B cell (primary cell): ENCODE measurements around the gene SOX6. TPM values are rescaled to one million over a fixed set of nuclear protein-coding genes. Genes with fewer than 3 reads are reported as not detected.

Source experiments
- ATAC-seq: fragments of 200-7000 bp; cut with Tn5 transposase; one replicate; pipeline ENCODE4 v1.10.0; 2021; ENCODE audit warnings: low read depth, mild to moderate bottlenecking, moderate number of reproducible peaks, moderate library complexity
- CTCF ChIA-PET: fragments of 350-600 bp; sonication (Branson Sonifier 250); formaldehyde crosslinking; loops from one replicate; lab custom pipeline; 2021; ENCODE audit warnings: antibody characterized with exemption, inconsistent platforms; lab: Charles Lee
- POLR2A ChIA-PET: fragments of 350-600 bp; sonication (Branson Sonifier 250); formaldehyde crosslinking; loops from one replicate; lab custom pipeline; 2021; ENCODE audit warnings: antibody characterized with exemption; lab: Charles Lee
- DNase-seq: peaks from one replicate; pipeline ENCODE4 v3.0.0; 2013
- H2AFZ ChIP-seq: 2 replicates; pipeline ENCODE4 v1.6.1; 2012; ENCODE audit warnings: mild to moderate bottlenecking, low read depth, low read length; ENCODE audit not compliant: insufficient read depth, poor library complexity, severe bottlenecking
- H3K27ac ChIP-seq, 2 donors: 1 replicate in 1 of 2; 2 replicates in 1 of 2; pipeline ENCODE4 v1.5.1; 2012 to 2013; ENCODE audit warnings: low read length in 2 of 2, mild to moderate bottlenecking in 2 of 2, moderate library complexity in 1 of 2
- H3K27me3 ChIP-seq, 4 experiments: fragments of 200-600 bp in 1 of 4; sonication (generic) in 1 of 4; replicated peaks in 1 of 4; 1 replicate in 2 of 4; 2 replicates in 2 of 4; pipeline versions ENCODE4 v1.6.1 to v1.7.0; 2013 to 2016; ENCODE audit warnings: low read length in 3 of 4, mild to moderate bottlenecking in 2 of 4, mixed read lengths in 1 of 4, moderate library complexity in 1 of 4; ENCODE audit not compliant: insufficient read depth in 4 of 4, control insufficient read depth in 3 of 4; ENCODE audit errors: control extremely low read depth in 1 of 4
- H3K36me3 ChIP-seq, 2 experiments: replicated peaks in 1 of 2; 1 replicate in 1 of 2; 2 replicates in 1 of 2; pipeline versions ENCODE4 v1.6.1 to v1.7.1; 2013; ENCODE audit warnings: low read length in 1 of 2; ENCODE audit not compliant: insufficient read depth in 2 of 2, control insufficient read depth in 1 of 2; ENCODE audit errors: control extremely low read depth in 1 of 2, extremely low read depth in 1 of 2
- H3K4me1 ChIP-seq, 2 donors: fragments of 200-600 bp in 1 of 2; sonication (generic) in 1 of 2; 1 replicate in 1 of 2; 2 replicates in 1 of 2; pipeline versions ENCODE4 v1.5.1 to v1.6.1; 2013 to 2017; ENCODE audit warnings: low read length in 2 of 2; ENCODE audit not compliant: control insufficient read depth in 2 of 2, insufficient read depth in 2 of 2
- H3K4me2 ChIP-seq: replicated peaks from 2 replicates; pipeline ENCODE3; 2012; ENCODE audit warnings: mild to moderate bottlenecking, low read depth, low read length; ENCODE audit not compliant: poor library complexity, severe bottlenecking
- H3K4me3 ChIP-seq, 5 experiments: fragments of 200-600 bp in 1 of 5; sonication (generic) in 1 of 5; 1 replicate in 3 of 5; 2 replicates in 2 of 5; pipeline versions ENCODE4 v1.5.1 to v1.7.0; 2011 to 2016; ENCODE audit warnings: low read length in 4 of 5, mild to moderate bottlenecking in 4 of 5, low read depth in 2 of 5, control low read depth in 1 of 5, moderate library complexity in 1 of 5; ENCODE audit not compliant: insufficient read depth in 1 of 5; ENCODE audit errors: control extremely low read depth in 1 of 5, extremely low read depth in 1 of 5
- H3K79me2 ChIP-seq: fragments of 200-600 bp; sonication (generic); one replicate; pipeline ENCODE4 v1.6.0; 2016; ENCODE audit warnings: low read length; ENCODE audit not compliant: control insufficient read depth, insufficient read depth
- H3K9ac ChIP-seq: fragments of 200-600 bp; sonication (generic); 2 replicates; pipeline ENCODE4 v1.6.1; 2017; ENCODE audit warnings: mild to moderate bottlenecking, low read length, moderate library complexity
- H3K9me3 ChIP-seq, 3 donors: one replicate each; pipeline versions ENCODE4 v1.6.1 to v1.7.1; 2013; ENCODE audit warnings: low read length in 2 of 3; ENCODE audit not compliant: control insufficient read depth in 2 of 3, insufficient read depth in 1 of 3; ENCODE audit errors: control extremely low read depth in 1 of 3
- H4K20me1 ChIP-seq: 2 replicates; pipeline ENCODE4 v1.6.0; 2012; ENCODE audit warnings: mild to moderate bottlenecking, low read length; ENCODE audit not compliant: insufficient read depth, control insufficient read depth, poor library complexity, severe bottlenecking
- H3K27ac Mint-ChIP-seq: one replicate; pipeline ENCODE4 v1.8.0; 2021; ENCODE audit warnings: mixed read lengths
- H3K27me3 Mint-ChIP-seq: one replicate; pipeline ENCODE4 v1.8.0; 2021; ENCODE audit warnings: mixed read lengths
- H3K4me1 Mint-ChIP-seq: one replicate; pipeline ENCODE4 v1.8.0; 2021; ENCODE audit warnings: mixed read lengths
- H3K4me3 Mint-ChIP-seq: one replicate; pipeline ENCODE4 v1.8.0; 2021; ENCODE audit warnings: mixed read lengths
- H3K9me3 Mint-ChIP-seq: one replicate; pipeline ENCODE4 v1.8.0; 2022; ENCODE audit warnings: mixed read lengths; ENCODE audit not compliant: insufficient read depth
- CTCF ChIP-seq: fragments of 200-600 bp; IDR thresholded peaks from one replicate; pipeline ENCODE4 v1.8.0; 2022; ENCODE audit warnings: antibody characterized with exemption, mild to moderate bottlenecking
- EZH2 ChIP-seq: IDR thresholded peaks from 2 replicates; pipeline ENCODE4 v1.6.1; 2012; ENCODE audit warnings: borderline replicate concordance, low read depth, mild to moderate bottlenecking, moderate library complexity, low read length; ENCODE audit not compliant: insufficient read depth, poor library complexity, severe bottlenecking
- WGBS: methylation state at CpG from one replicate; pipeline ENCODE4 v1.1.5; 2013; ENCODE audit warnings: missing lambda C conversion rate; ENCODE audit not compliant: insufficient coverage; 5-methylcytosine and 5-hydroxymethylcytosine counted together
- intact Hi-C: fragments of 100-400 bp; cut with micrococcal nuclease; formaldehyde crosslinking; loops from one replicate; pipeline ENCODE4 v1.10.0; 2022
- polyA plus RNA-seq: library from polyadenylated mRNA; depleted of rRNA; stranded (reverse); fragments of >200 nt; gene quantifications from 2 replicates; pipeline ENCODE4 v1.2.3, GENCODE V29; 2012
- total RNA-seq, 2 donors: library from RNA; stranded (reverse); fragments of 120-200 nt in 1 of 2; gene quantifications; 1 replicate in 1 of 2; 2 replicates in 1 of 2; pipeline versions ENCODE4 v1.2.3 to v1.2.4, GENCODE V29; 2013 to 2022

The SOX6 gene
- total and polyA plus RNA-seq, 2 donors (not counting 1 experiment from before 2014, with no cell fraction given): not detected

DNA sequence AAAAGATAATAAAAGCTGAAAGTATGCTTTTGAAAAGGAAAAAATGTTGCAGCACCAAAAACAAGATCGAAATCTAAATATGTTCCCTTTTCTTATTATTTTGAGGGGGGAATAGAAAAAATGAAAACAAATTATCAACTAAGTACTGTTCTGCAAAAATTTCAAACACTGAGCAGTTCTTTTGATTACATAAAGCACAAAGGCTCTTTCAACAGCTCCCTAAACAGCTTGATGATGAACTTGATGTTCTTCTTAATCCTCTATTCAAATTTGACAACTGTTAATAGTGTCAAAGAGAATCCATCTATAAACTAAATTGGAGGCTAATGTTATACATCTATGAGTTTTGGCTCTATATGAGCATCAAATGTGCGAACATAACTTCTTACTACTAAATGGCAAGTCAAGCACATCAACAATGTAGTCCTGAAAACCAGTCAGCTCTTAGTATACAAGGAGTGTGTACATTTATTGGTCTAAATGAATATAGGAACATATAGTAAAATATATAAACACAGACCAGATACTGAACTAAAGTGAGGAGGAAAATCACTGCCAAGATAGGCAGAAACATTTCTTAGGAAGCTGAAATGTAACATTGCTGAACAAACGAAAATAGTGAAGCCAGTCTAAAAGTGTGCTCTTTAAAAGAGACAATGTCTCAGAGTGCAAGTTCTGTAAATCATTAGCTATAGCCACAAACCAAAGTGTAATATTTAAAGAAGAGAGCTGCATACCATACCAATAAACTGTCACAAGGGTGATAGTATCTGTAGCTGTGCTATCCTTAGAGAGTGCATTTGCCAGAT, 94.3 kb downstream of the SOX6 start:
- Mint-ChIP-seq H3K4me3 (no peak overlapping the region), H3K4me1 (no peaks in the 10 kb centered on the region), H3K9me3 (no peaks in the 10 kb centered on the region), H3K27ac (no peak overlapping the region), H3K27me3 (no peaks in the 10 kb centered on the region)
- DNase-seq (no peak), ATAC-seq (no peak)
- no peak overlapping the region for H3K4me2 ChIP-seq
- no peaks in the 10 kb centered on the region for H3K27me3 ChIP-seq
- no peak for TF ChIP-seq EZH2
- TF ChIP-seq CTCF: no peak
- WGBS: no CpG with 5 or more reads among the region's 3 CpGs
- no peaks in the 10 kb centered on the region for H3K4me1 ChIP-seq
- no peaks in the 10 kb centered on the region for H3K9me3 ChIP-seq
- no peak overlapping the region for H3K9ac ChIP-seq
- no peak overlapping the region for H2AFZ ChIP-seq
- H3K4me3 ChIP-seq: no peak overlapping the region
- no peak overlapping the region for H3K27ac ChIP-seq
- H3K36me3 ChIP-seq: no peaks in the 10 kb centered on the region
- intact Hi-C loops: no loop called here
- CTCF ChIA-PET: no interaction called here
- POLR2A ChIA-PET: no interaction called here
- H3K79me2 ChIP-seq: no peaks in the 10 kb centered on the region
- H4K20me1 ChIP-seq: no peaks in the 10 kb centered on the region

DNA sequence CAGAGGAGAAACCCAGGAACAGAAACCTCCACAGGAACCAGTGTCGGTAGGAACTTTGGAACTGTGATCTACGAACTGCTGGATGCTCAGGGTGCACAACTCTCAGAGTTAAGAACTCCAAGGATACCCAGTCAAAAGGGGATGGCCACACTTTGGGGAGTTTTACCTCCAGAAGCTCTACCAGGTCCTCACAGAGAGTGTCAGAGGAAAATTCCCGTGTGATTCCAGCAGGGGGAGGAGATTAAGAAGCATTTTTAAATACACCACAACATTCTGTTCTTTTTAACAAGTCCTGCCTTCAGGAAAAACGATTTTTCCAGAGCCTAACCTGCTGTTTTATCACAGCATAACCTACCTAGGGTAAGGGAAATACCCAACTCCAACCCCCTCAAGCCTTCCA, 104.0 kb downstream of the SOX6 start:
- no peaks in the 10 kb centered on the region for H3K27me3 Mint-ChIP-seq
- DNase-seq (no peak), ATAC-seq (no peak)
- Histone ChIP-seq H3K4me1 (no peaks in the 10 kb centered on the region), H4K20me1 (no peaks in the 10 kb centered on the region), H3K4me3 (no peak overlapping the region), H3K9me3 (peaks cover 0 to 4% (median 0%) of the 10 kb centered on the region in 3 donors), H3K79me2 (no peaks in the 10 kb centered on the region), H3K27me3 (no peaks in the 10 kb centered on the region), H3K4me2 (no peak overlapping the region), H3K27ac (no peak overlapping the region), H2AFZ (no peak overlapping the region), H3K36me3 (no peaks in the 10 kb centered on the region), H3K9ac (no peak overlapping the region)
- H3K9me3 Mint-ChIP-seq: no peaks in the 10 kb centered on the region
- H3K4me1 Mint-ChIP-seq: no peaks in the 10 kb centered on the region
- 62% methylated on average over 3 of the region's 4 CpGs for WGBS
- H3K4me3 Mint-ChIP-seq: no peak overlapping the region
- ChIA-PET POLR2A (no interaction called here), CTCF (no interaction called here)
- intact Hi-C loops: no loop called here
- TF ChIP-seq EZH2 (no peak), CTCF (no peak)
- H3K27ac Mint-ChIP-seq: no peak overlapping the region
